Measurements from ENCODE around the gene COL28A1. TPM values are rescaled to one million over a fixed set of nuclear protein-coding genes. Genes with fewer than 3 reads are reported as not detected.

COL28A1 gene
- polyA plus RNA-seq, 1 experiment: 0.04 TPM

GRCh38 chr7:7522421-7522820 is 13.3 kb downstream of the COL28A1 start:
- H3K36me3 ChIP-seq (ENCODE audit: control insufficient read depth, insufficient read depth, low read length): no peaks in the 10 kb centered on the region
- POLR2A ChIA-PET: no interaction called here
- CTCF ChIA-PET: interaction anchor here (0.6 to 1.8 kb wide), 3 partner anchors 12 to 120 kb away, joined by 3 to 7 read pairs (median 3); no protein-coding TSS in a partner anchor
- TF ChIP-seq CTCF (IDR thresholded peaks at IDR 0.05; ENCODE audit: insufficient read depth, low read depth, low read length): no peak
- no peaks in the 10 kb centered on the region for H3K27me3 ChIP-seq (ENCODE audit: control insufficient read depth, insufficient read depth, low read length)
- DNase-seq (ENCODE audit: low read depth): no peak
- no peak overlapping the region for H3K4me3 ChIP-seq (ENCODE audit: low read depth, low read length)

DNA sequence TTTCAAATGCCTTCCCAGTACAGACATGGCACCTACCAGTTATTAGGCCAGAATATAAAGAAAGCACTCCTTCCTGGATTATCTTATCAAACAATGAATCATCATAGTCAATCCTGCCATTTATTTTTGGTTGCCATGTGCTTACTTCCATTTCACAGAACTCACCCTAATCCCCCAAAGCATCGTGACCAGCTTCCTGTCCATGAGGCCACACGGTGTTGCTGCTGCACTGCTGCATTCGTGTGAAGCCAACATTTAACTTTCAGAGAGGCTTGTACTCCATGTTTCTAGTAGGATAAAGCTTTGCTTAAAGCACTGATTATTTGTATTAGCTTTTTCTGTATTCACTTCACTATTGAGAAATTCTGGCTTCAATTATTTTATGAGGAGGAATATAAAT is 14.4 kb downstream of the COL28A1 start:
- DNase-seq (ENCODE audit: low read depth): no peak
- Histone ChIP-seq H3K4me3 (ENCODE audit: low read depth, low read length) (no peak overlapping the region), H3K36me3 (ENCODE audit: control insufficient read depth, insufficient read depth, low read length) (no peaks in the 10 kb centered on the region), H3K27me3 (ENCODE audit: control insufficient read depth, insufficient read depth, low read length) (no peaks in the 10 kb centered on the region)
- TF ChIP-seq CTCF (IDR thresholded peaks at IDR 0.05; ENCODE audit: insufficient read depth, low read depth, low read length): no peak
- CTCF ChIA-PET: interaction anchor here (1.0 kb wide), 1 partner anchor 10 kb away, joined by 3 read pairs; no protein-coding TSS in a partner anchor
- POLR2A ChIA-PET: no interaction called here

DNA sequence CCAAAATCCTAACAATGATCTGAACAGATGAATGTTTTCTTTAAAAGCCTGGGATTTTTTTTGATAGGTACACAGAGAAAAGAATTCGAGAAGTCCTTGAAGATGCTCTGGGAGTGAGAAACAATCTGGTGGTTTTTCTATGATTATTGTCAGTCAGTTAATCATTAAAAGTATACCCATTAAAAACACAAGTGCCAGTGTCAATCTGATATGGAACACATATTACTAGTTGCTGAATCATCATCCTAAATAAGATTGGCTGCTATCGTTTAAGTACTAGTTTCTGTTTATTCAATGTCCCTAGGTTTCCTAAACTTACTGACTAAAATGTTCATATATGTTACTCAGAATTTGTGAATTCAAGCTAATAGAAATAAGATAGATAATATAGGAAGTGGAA is 16.1 kb downstream of the COL28A1 start:
- POLR2A ChIA-PET: no interaction called here

DNA sequence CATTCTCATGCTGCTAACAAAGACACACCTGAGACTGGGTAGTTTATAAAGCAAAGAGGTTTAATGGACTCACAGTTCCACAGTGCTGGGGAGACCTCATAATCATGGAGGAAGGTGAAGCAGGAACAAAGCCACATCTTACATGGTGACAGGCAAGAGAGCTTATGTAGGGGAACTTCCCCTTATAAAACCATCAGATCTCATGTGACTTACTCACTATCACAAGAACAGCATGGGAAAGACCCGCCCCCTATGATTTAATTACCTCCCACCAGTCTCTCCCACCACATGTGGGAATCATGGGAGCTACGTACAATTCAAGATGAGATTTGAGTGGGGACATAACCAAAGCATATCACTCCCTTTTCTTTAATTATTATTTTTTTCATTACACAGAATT is 16.6 kb downstream of the COL28A1 start:
- Histone ChIP-seq H3K4me3 (ENCODE audit: low read depth, low read length) (no peak overlapping the region), H3K27me3 (ENCODE audit: control insufficient read depth, insufficient read depth, low read length) (no peaks in the 10 kb centered on the region), H3K36me3 (ENCODE audit: control insufficient read depth, insufficient read depth, low read length) (no peaks in the 10 kb centered on the region)
- TF ChIP-seq CTCF (IDR thresholded peaks at IDR 0.05; ENCODE audit: insufficient read depth, low read depth, low read length): no peak
- ChIA-PET CTCF (no interaction called here), POLR2A (no interaction called here)
- DNase-seq (ENCODE audit: low read depth): no peak

More for the DNA sequence above, 16.1 kb downstream of the COL28A1 start:
- no peaks in the 10 kb centered on the region for H3K27me3 ChIP-seq (ENCODE audit: control insufficient read depth, insufficient read depth, low read length)
- CTCF ChIA-PET: no interaction called here
- H3K4me3 ChIP-seq (ENCODE audit: low read depth, low read length): no peak overlapping the region
- no peak for TF ChIP-seq CTCF (IDR thresholded peaks at IDR 0.05; ENCODE audit: insufficient read depth, low read depth, low read length)
- no peaks in the 10 kb centered on the region for H3K36me3 ChIP-seq (ENCODE audit: control insufficient read depth, insufficient read depth, low read length)
- DNase-seq (ENCODE audit: low read depth): no peak

DNA sequence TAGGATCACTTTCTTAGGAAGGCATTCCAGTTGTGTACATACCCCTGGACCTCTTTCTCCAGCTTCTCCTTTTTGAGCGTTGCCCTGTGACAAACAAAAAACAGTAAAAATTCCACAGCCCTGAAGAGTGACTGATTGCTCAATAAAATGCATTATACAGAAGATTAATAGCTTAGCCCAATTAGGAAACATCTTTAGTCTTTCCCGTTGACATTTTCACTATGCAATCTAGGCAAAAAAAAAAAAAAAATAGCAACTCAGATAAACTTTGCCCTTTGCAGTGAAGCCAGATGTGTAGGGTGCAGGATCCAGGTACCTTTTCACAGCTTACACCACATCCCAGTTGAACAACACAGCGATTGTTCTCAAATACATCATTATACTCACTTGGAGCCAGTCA is 17.9 kb downstream of the COL28A1 start:
- POLR2A ChIA-PET: no interaction called here
- CTCF ChIA-PET: no interaction called here
- no peak for DNase-seq (ENCODE audit: low read depth)
- TF ChIP-seq CTCF (IDR thresholded peaks at IDR 0.05; ENCODE audit: insufficient read depth, low read depth, low read length): no peak
- Histone ChIP-seq H3K27me3 (ENCODE audit: control insufficient read depth, insufficient read depth, low read length) (no peaks in the 10 kb centered on the region), H3K36me3 (ENCODE audit: control insufficient read depth, insufficient read depth, low read length) (no peaks in the 10 kb centered on the region), H3K4me3 (ENCODE audit: low read depth, low read length) (no peak overlapping the region)

Data from BJ (cell line).